Activated T-helper 1 cell treated with Interleukin-2 at 50 U/mL for 16 hours (primary cell): ENCODE results near the gene WAPL.

Source experiments
- DNase-seq: peaks from one replicate; pipeline ENCODE4 v3.0.0-alpha.2; 2020; ENCODE audit warnings: low read depth

Gene WAPL

GRCh38 chr10:86524225-86524962 lies 2.8 kb upstream of the WAPL start:
- no peak for DNase-seq

GRCh38 chr10:86523348-86523747 lies 1.8 kb upstream of the WAPL start:
- no peak for DNase-seq

GRCh38 chr10:86522510-86522855 lies 891 bp upstream of the WAPL start:
- DNase-seq = no peak

GRCh38 chr10:86520871-86521677 lies 518 bp downstream of the WAPL start:
- DNase-seq = peak; percentile 17

GRCh38 chr10:86518781-86519180 lies 2.8 kb downstream of the WAPL start:
- DNase-seq = no peak

- DNase-seq = no peak
Measured at GRCh38 chr10:86512137-86512536, 9.5 kb downstream of the WAPL start.

GRCh38 chr10:86511027-86511865 lies 10.3 kb downstream of the WAPL start:
- DNase-seq = no peak

GRCh38 chr10:86509145-86509544 lies 12.4 kb downstream of the WAPL start:
- DNase-seq = no peak

- no peak for DNase-seq
Measured at GRCh38 chr10:86508217-86508616, 13.4 kb downstream of the WAPL start.

GRCh38 chr10:86506499-86506898 lies 15.1 kb downstream of the WAPL start:
- no peak for DNase-seq

- DNase-seq = no peak
Measured at GRCh38 chr10:86506062-86506461, 15.5 kb downstream of the WAPL start.

GRCh38 chr10:86504510-86504909 lies 17.1 kb downstream of the WAPL start:
- no peak for DNase-seq

- no peak for DNase-seq
Measured at GRCh38 chr10:86500846-86501245, 20.7 kb downstream of the WAPL start.

GRCh38 chr10:86498598-86498997 lies 23.0 kb downstream of the WAPL start:
- no peak for DNase-seq

GRCh38 chr10:86497621-86498020 lies 24.0 kb downstream of the WAPL start:
- DNase-seq = no peak

- DNase-seq = no peak
Measured at GRCh38 chr10:86489960-86490612, 31.5 kb downstream of the WAPL start.

GRCh38 chr10:86489071-86489810 lies 32.4 kb downstream of the WAPL start:
- DNase-seq = no peak

- no peak for DNase-seq
Measured at GRCh38 chr10:86486856-86487255, 34.7 kb downstream of the WAPL start.

GRCh38 chr10:86483664-86484063 lies 37.9 kb downstream of the WAPL start:
- no peak for DNase-seq

GRCh38 chr10:86481761-86482160 lies 39.8 kb downstream of the WAPL start:
- no peak for DNase-seq

- DNase-seq = no peak
Measured at GRCh38 chr10:86480571-86480970, 41.0 kb downstream of the WAPL start.
